ENCODE data around the gene TTC7B. TPM values are rescaled to one million over a fixed set of nuclear protein-coding genes. Genes with fewer than 3 reads are reported as not detected.

The TTC7B gene
- total and polyA plus RNA-seq, 2 experiments from 2014 or later = 7.9 to 28.6 TPM

DNA sequence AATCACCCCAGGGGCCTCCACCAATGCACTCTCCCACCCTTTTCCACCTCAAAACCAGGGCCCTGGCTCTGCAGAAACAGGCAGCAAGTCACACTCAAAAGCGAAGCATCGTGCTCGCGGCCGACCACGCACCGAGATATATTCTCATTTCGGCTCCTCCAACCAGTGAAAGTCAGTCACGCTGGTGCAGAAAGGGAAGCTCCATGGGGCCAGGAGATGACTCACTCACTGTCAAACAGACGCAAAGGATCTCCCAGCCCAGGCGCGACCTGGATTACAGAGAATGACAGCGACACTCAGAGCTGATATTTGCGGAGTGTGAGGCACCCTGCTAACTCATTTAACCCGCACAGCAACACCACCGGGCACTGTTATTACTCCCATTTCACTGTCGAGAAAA is 245.8 kb downstream of the TTC7B start (continued):
- TF ChIP-seq, protein P1, sequence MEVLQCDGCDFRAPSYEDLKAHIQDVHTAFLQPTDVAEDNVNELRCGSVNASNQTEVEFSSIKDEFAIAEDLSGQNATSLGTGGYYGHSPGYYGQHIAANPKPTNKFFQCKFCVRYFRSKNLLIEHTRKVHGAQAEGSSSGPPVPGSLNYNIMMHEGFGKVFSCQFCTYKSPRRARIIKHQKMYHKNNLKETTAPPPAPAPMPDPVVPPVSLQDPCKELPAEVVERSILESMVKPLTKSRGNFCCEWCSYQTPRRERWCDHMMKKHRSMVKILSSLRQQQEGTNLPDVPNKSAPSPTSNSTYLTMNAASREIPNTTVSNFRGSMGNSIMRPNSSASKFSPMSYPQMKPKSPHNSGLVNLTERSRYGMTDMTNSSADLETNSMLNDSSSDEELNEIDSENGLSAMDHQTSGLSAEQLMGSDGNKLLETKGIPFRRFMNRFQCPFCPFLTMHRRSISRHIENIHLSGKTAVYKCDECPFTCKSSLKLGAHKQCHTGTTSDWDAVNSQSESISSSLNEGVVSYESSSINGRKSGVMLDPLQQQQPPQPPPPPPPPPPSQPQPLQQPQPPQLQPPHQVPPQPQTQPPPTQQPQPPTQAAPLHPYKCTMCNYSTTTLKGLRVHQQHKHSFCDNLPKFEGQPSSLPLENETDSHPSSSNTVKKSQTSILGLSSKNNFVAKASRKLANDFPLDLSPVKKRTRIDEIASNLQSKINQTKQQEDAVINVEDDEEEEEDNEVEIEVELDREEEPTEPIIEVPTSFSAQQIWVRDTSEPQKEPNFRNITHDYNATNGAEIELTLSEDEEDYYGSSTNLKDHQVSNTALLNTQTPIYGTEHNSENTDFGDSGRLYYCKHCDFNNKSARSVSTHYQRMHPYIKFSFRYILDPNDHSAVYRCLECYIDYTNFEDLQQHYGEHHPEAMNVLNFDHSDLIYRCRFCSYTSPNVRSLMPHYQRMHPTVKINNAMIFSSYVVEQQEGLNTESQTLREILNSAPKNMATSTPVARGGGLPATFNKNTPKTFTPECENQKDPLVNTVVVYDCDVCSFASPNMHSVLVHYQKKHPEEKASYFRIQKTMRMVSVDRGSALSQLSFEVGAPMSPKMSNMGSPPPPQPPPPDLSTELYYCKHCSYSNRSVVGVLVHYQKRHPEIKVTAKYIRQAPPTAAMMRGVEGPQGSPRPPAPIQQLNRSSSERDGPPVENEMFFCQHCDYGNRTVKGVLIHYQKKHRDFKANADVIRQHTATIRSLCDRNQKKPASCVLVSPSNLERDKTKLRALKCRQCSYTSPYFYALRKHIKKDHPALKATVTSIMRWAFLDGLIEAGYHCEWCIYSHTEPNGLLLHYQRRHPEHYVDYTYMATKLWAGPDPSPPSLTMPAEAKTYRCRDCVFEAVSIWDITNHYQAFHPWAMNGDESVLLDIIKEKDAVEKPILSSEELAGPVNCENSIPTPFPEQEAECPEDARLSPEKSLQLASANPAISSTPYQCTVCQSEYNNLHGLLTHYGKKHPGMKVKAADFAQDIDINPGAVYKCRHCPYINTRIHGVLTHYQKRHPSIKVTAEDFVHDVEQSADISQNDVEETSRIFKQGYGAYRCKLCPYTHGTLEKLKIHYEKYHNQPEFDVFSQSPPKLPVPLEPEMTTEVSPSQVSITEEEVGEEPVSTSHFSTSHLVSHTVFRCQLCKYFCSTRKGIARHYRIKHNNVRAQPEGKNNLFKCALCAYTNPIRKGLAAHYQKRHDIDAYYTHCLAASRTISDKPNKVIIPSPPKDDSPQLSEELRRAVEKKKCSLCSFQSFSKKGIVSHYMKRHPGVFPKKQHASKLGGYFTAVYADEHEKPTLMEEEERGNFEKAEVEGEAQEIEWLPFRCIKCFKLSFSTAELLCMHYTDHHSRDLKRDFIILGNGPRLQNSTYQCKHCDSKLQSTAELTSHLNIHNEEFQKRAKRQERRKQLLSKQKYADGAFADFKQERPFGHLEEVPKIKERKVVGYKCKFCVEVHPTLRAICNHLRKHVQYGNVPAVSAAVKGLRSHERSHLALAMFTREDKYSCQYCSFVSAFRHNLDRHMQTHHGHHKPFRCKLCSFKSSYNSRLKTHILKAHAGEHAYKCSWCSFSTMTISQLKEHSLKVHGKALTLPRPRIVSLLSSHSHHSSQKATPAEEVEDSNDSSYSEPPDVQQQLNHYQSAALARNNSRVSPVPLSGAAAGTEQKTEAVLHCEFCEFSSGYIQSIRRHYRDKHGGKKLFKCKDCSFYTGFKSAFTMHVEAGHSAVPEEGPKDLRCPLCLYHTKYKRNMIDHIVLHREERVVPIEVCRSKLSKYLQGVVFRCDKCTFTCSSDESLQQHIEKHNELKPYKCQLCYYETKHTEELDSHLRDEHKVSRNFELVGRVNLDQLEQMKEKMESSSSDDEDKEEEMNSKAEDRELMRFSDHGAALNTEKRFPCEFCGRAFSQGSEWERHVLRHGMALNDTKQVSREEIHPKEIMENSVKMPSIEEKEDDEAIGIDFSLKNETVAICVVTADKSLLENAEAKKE (CRISPR knock-in tag; IDR thresholded peaks at IDR 0.05) = no peak
- TF ChIP-seq NANOG (IDR thresholded peaks at IDR 0.05; ENCODE audit: borderline replicate concordance) (no peak), EZH2phosphoT487 (IDR thresholded peaks at IDR 0.05; ENCODE audit: unreplicated experiment) (no peak), EZH2 (IDR thresholded peaks at IDR 0.05; ENCODE audit: low read depth, unreplicated experiment) (no peak)
- TF ChIP-seq, protein P2, sequence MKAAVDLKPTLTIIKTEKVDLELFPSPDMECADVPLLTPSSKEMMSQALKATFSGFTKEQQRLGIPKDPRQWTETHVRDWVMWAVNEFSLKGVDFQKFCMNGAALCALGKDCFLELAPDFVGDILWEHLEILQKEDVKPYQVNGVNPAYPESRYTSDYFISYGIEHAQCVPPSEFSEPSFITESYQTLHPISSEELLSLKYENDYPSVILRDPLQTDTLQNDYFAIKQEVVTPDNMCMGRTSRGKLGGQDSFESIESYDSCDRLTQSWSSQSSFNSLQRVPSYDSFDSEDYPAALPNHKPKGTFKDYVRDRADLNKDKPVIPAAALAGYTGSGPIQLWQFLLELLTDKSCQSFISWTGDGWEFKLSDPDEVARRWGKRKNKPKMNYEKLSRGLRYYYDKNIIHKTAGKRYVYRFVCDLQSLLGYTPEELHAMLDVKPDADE (IDR thresholded peaks at IDR 0.05) = no peak

- H3K4me1 ChIP-seq (ENCODE audit: insufficient read depth) = peaks cover 12% of the 10 kb centered on the region
- no peak for ATAC-seq
Measured at GRCh38 chr14:90569606-90570387, 246.4 kb downstream of the TTC7B start.

More at GRCh38 chr14:90569606-90570387, 246.4 kb downstream of the TTC7B start:
- H3F3A ChIP-seq (replicated peaks; ENCODE audit: low read depth) = no peaks in the 10 kb centered on the region
- H3K36me3 ChIP-seq (ENCODE audit: insufficient read depth) = no peaks in the 10 kb centered on the region
- no peak overlapping the region for H3K27ac Mint-ChIP-seq
- H3K36me3 Mint-ChIP-seq (ENCODE audit: low read depth) = no peaks in the 10 kb centered on the region
- peaks cover 41% of the 10 kb centered on the region for H3K4me1 Mint-ChIP-seq
- no peaks in the 10 kb centered on the region for H3K9me2 ChIP-seq (ENCODE audit: insufficient read depth)
- H3K9me3 Mint-ChIP-seq = no peaks in the 10 kb centered on the region
- DNase-seq (ENCODE audit: low spot score) = no peak
- H3K27me3 ChIP-seq (ENCODE audit: insufficient read depth) = no peaks in the 10 kb centered on the region
- H3K79me2 ChIP-seq (replicated peaks; ENCODE audit: insufficient read depth) = no peaks in the 10 kb centered on the region
- H3K27me3 Mint-ChIP-seq (ENCODE audit: insufficient read depth, low read depth, poor library complexity) = peaks cover 10% of the 10 kb centered on the region
- H3K4me3 ChIP-seq = no peak overlapping the region
- TF ChIP-seq STAT1 (IDR thresholded peaks at IDR 0.05; ENCODE audit: unreplicated experiment) = no peak
- TF ChIP-seq, protein P3, sequence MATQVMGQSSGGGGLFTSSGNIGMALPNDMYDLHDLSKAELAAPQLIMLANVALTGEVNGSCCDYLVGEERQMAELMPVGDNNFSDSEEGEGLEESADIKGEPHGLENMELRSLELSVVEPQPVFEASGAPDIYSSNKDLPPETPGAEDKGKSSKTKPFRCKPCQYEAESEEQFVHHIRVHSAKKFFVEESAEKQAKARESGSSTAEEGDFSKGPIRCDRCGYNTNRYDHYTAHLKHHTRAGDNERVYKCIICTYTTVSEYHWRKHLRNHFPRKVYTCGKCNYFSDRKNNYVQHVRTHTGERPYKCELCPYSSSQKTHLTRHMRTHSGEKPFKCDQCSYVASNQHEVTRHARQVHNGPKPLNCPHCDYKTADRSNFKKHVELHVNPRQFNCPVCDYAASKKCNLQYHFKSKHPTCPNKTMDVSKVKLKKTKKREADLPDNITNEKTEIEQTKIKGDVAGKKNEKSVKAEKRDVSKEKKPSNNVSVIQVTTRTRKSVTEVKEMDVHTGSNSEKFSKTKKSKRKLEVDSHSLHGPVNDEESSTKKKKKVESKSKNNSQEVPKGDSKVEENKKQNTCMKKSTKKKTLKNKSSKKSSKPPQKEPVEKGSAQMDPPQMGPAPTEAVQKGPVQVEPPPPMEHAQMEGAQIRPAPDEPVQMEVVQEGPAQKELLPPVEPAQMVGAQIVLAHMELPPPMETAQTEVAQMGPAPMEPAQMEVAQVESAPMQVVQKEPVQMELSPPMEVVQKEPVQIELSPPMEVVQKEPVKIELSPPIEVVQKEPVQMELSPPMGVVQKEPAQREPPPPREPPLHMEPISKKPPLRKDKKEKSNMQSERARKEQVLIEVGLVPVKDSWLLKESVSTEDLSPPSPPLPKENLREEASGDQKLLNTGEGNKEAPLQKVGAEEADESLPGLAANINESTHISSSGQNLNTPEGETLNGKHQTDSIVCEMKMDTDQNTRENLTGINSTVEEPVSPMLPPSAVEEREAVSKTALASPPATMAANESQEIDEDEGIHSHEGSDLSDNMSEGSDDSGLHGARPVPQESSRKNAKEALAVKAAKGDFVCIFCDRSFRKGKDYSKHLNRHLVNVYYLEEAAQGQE (IDR thresholded peaks at IDR 0.05; ENCODE audit: unreplicated experiment) = no peak
- H3K27ac ChIP-seq (ENCODE audit: low read depth) = no peak overlapping the region
- H2AFZ ChIP-seq = no peak overlapping the region
- H3K4me3 Mint-ChIP-seq = no peak overlapping the region
- H4K20me1 ChIP-seq (replicated peaks; ENCODE audit: insufficient read depth) = no peaks in the 10 kb centered on the region; the same call in 1 of the 2 replicates
- no peak overlapping the region for H3K4me2 ChIP-seq

All from GM23338 (cell line).